Measurements from ENCODE around the gene C16orf86.

The C16orf86 gene

DNA sequence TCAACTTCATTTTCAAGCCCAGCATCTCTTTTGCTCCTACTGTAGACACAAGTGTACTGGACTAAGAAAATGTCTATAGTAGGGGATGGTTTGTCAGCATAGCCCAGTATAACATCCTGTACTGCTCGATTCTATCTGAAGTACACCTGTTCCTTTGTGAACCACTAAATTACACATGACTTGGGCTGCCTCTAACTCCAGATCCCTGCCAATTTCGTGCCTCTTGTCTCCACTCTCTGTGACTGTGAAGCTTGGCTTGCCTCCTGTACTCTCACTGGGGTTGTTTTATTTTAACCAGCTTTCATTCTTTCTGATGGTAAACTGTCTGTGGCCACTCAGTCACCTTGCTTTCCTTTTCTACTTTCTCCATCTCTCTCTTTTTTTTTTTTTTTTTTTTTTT lies 28.0 kb downstream of the C16orf86 start:
- H3K4me3 ChIP-seq (ENCODE audit: low read depth, low read length): no peak overlapping the region
- ChIA-PET CTCF (interaction anchor here (0.7 to 2.9 kb wide), 3 partner anchors 9 to 196 kb away, joined by 3 to 9 read pairs (median 4); no protein-coding TSS in a partner anchor), POLR2A (no interaction called here)
- TF ChIP-seq, protein P1, sequence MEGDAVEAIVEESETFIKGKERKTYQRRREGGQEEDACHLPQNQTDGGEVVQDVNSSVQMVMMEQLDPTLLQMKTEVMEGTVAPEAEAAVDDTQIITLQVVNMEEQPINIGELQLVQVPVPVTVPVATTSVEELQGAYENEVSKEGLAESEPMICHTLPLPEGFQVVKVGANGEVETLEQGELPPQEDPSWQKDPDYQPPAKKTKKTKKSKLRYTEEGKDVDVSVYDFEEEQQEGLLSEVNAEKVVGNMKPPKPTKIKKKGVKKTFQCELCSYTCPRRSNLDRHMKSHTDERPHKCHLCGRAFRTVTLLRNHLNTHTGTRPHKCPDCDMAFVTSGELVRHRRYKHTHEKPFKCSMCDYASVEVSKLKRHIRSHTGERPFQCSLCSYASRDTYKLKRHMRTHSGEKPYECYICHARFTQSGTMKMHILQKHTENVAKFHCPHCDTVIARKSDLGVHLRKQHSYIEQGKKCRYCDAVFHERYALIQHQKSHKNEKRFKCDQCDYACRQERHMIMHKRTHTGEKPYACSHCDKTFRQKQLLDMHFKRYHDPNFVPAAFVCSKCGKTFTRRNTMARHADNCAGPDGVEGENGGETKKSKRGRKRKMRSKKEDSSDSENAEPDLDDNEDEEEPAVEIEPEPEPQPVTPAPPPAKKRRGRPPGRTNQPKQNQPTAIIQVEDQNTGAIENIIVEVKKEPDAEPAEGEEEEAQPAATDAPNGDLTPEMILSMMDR (IDR thresholded peaks at IDR 0.05; ENCODE audit: insufficient read depth, low read length, missing control alignments): no peak
- DNase-seq (ENCODE audit: low read depth, low spot score): no peak

DNA sequence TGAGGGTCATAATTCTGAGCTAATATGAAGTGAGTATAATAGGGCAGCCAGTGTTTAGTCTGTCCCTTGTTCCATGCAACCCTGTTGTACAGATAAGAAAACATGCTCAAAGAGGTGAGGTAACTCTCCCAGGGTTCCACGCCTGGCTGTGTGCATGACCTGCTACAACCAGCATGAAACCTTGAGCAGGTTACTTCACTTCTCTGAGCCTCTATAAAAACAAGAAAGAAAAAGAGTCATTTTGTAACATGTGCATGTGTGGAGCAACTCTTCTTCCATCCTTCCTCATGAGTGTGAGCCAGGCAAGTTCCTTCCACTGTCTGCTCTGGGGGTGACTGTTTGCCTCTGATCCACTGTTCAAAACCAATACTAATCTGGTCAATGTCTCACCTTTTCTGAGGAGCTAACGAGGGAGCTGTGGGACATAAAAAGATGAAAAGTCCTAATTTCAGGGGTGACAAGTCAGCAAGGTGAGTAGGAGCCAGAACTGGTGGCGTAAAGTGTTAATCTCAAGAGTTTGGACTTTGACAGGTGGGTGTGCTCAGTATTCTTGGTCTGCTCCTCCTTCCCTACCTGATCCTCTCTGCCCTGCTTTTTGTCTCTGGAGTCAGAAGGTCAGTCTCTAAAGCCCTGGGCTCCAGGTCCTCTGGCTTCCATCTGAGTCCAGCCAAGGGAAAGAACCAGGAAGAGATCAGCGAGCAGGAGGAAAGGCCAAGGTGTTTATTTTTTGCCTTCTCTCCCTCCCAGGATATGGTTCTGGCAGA lies 31.0 kb downstream of the C16orf86 start:
- CTCF ChIA-PET: no interaction called here
- no peak for DNase-seq (ENCODE audit: low read depth, low spot score)
- no peak overlapping the region for H3K4me3 ChIP-seq (ENCODE audit: low read depth, low read length)
- POLR2A ChIA-PET: no interaction called here
- TF ChIP-seq, protein P1 (IDR thresholded peaks at IDR 0.05; ENCODE audit: insufficient read depth, low read length, missing control alignments): no peak

- H3K4me3 ChIP-seq (ENCODE audit: low read depth, low read length): no peak overlapping the region
- POLR2A ChIA-PET: no interaction called here
- CTCF ChIA-PET: no interaction called here
- DNase-seq (ENCODE audit: low read depth, low spot score): no peak
- TF ChIP-seq, protein P1 (IDR thresholded peaks at IDR 0.05; ENCODE audit: insufficient read depth, low read length, missing control alignments): no peak
Measured at GRCh38 chr16:67699265-67699664, 32.7 kb downstream of the C16orf86 start.

DNA sequence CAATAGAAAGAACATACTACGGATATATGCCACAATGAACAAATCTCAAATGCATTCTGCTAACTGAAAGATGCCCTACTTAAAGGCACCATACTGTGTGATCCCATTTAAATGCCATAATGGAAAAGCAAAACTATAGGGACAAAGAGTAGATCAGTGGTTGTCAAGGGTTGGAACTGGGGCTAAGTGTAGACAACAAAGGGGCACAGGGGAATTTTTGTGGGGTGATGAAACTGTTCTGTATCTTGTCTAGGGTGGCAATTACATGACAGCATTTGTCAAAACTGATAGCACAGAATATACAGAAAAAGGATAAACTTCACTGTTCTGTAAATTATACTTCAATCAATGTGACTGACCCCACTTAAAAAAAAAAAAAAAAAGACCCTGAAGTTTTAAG lies 34.8 kb downstream of the C16orf86 start:
- POLR2A ChIA-PET: no interaction called here
- CTCF ChIA-PET: interaction anchor here (1.4 to 1.8 kb wide), 2 partner anchors 115 to 180 kb away, joined by 3 to 5 read pairs; no protein-coding TSS in a partner anchor
- H3K4me3 ChIP-seq (ENCODE audit: low read depth, low read length): no peak overlapping the region
- DNase-seq (ENCODE audit: low read depth, low spot score): no peak
- TF ChIP-seq, protein P1 (IDR thresholded peaks at IDR 0.05; ENCODE audit: insufficient read depth, low read length, missing control alignments): no peak

DNA sequence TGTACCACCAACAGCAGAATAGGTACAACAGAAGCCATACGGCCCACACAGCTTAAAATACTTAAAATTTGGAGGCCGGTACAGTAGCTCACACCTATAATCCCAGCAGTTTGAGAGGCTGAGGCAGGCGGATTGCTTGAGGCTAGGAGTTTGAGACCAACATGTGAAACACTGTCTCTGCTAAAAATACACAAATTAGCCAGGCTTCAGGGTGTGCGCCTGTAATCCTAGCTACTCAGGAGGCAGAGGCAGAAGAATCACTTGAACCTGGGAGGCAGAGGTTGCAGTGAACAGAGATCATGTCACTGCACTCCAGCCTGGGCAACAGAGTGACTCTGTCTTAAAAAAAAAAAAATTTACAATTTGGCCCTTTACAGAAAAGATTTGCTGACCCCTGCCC lies 35.5 kb downstream of the C16orf86 start:
- CTCF ChIA-PET: interaction anchor here (1.4 to 1.8 kb wide), 2 partner anchors 114 to 181 kb away, joined by 3 to 5 read pairs; no protein-coding TSS in a partner anchor
- no peak overlapping the region for H3K4me3 ChIP-seq (ENCODE audit: low read depth, low read length)
- DNase-seq (ENCODE audit: low read depth, low spot score): no peak
- TF ChIP-seq, protein P1 (IDR thresholded peaks at IDR 0.05; ENCODE audit: insufficient read depth, low read length, missing control alignments): no peak
- POLR2A ChIA-PET: no interaction called here

DNA sequence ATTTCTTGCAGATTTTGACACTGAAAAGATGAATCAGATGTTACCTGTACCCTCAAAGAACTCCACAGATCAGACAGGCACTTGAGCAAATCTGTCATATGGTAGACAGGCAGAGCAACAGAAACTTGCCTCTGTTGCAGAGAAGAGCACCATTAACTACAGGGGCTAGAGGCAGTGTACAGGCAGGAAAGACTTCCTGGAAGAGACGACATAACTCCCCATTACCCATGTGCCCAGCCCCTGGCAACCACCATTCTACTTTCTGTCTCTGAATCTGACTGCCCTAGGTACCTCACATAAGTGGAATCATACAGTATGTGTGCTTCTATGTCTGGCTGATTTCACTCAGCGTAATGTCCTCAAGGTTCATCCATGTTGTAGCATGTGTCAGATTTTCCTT lies 37.0 kb downstream of the C16orf86 start:
- no peak for DNase-seq (ENCODE audit: low read depth, low spot score)
- H3K4me3 ChIP-seq (ENCODE audit: low read depth, low read length): no peak overlapping the region
- ChIA-PET POLR2A (no interaction called here), CTCF (interaction anchor here (0.9 to 1.0 kb wide), 2 partner anchors 8 to 180 kb away, joined by 3 to 4 read pairs; no protein-coding TSS in a partner anchor)
- TF ChIP-seq, protein P1 (IDR thresholded peaks at IDR 0.05; ENCODE audit: insufficient read depth, low read length, missing control alignments): no peak

Data from AG04449 (cell line).